H54 (cell line): ENCODE data around the gene DLX2.

Experiments used
- DNase-seq: peaks from one replicate; pipeline ENCODE4 v3.0.0; 2011; ENCODE audit warnings: low spot score, mixed read lengths; ENCODE audit not compliant: insufficient read length
- FAIRE-seq: peaks from 3 replicates; lab custom pipeline; 2011; peaks lifted over from hg19 to GRCh38; lab: Jason Lieb, UNC
- POLR2A ChIP-seq: IDR thresholded peaks from 2 replicates; pipeline ENCODE4 v1.6.1; 2011; ENCODE audit warnings: low read depth, mild to moderate bottlenecking, low read length

Gene DLX2

GRCh38 chr2:172100935-172101820 is 1.5 kb downstream of the DLX2 start:
- FAIRE-seq (no peak), DNase-seq (no peak)
- no peak for TF ChIP-seq POLR2A

GRCh38 chr2:172100080-172100934 is 2.4 kb downstream of the DLX2 start:
- DNase-seq (no peak), FAIRE-seq (no peak)
- TF ChIP-seq POLR2A = no peak

DNA sequence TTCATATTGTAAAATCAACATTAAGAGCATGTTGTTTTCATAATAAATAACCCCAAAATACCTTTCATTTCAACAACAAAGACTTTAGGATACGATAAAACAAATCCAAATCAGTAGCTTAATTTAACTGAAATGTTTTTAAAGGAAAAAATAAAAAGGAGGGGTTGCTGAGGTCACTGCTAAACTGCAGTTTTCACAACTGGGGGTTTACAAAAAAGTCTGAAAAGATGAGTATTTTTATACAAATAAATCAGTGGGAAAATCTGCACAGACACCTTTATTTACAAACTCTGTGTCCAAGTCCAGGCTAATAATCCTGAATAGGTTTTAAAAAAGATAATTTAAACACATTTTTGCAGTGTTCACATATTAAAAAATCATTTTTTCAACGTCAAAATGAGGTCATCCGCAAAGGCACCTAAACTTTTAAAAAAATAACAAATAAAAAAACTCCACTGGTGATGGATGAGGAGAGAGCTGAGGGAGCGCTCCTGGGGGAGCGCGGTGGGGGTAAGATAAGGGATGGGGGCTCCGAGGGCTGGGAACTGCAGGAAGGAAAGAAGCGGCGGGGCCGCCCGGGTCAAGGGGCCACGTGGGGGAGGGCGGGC is 3.1 kb downstream of the DLX2 start:
- FAIRE-seq (no peak), DNase-seq (no peak)
- no peak for TF ChIP-seq POLR2A

- FAIRE-seq (no peak), DNase-seq (peak; percentile 81)
- peak; percentile 40; the same call in 1 of the 2 replicates for TF ChIP-seq POLR2A
Measured at GRCh38 chr2:172098650-172099471, 3.8 kb downstream of the DLX2 start.

DNA sequence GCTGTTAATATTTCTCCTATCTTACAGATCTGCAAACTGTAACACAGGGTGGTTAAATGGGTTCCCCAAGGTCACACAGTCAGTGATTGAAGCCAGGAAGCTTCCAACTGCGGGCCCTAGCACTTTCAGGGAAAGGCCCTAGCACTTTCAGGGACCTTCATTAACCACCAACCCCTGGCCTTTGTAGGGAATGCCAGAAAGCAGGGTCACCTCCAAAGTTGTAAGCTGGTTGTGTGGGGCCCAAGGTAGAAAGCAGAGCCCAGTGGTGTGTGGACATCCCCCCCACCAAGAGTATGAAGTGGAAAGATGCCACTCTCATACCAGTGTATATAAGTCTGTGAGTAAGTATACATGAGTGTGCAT is 4.4 kb downstream of the DLX2 start:
- FAIRE-seq = no peak
- TF ChIP-seq POLR2A = no peak
- DNase-seq = no peak

DNA sequence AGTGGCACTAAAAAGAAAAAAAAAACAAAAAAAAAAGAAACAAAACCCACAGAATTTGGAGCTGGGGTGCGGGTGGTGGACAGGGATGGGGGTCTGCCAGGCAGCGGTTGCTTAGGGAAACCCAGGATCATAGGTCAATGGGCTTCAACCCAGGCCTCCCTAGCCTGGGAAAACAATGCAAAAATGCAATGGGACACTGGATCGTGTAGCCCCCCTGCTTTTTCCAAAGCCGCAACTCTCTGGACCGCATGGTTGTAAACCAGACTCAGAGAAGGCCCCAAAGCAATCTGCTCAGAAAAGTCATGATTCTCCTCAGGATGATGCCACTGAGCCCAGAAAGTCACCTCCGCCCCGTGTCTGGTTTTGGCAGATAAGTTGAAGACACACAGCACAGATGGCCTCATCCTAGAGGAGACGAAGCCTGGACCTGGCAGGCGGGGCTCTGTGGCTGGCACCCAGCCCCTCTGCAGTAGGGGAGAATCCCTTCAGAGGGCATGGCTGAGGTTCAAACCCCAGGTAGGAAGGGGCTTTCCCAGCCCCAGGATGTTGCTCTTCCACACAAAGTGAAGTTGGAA is 5.1 kb downstream of the DLX2 start:
- FAIRE-seq (no peak), DNase-seq (no peak)
- TF ChIP-seq POLR2A = no peak

DNA sequence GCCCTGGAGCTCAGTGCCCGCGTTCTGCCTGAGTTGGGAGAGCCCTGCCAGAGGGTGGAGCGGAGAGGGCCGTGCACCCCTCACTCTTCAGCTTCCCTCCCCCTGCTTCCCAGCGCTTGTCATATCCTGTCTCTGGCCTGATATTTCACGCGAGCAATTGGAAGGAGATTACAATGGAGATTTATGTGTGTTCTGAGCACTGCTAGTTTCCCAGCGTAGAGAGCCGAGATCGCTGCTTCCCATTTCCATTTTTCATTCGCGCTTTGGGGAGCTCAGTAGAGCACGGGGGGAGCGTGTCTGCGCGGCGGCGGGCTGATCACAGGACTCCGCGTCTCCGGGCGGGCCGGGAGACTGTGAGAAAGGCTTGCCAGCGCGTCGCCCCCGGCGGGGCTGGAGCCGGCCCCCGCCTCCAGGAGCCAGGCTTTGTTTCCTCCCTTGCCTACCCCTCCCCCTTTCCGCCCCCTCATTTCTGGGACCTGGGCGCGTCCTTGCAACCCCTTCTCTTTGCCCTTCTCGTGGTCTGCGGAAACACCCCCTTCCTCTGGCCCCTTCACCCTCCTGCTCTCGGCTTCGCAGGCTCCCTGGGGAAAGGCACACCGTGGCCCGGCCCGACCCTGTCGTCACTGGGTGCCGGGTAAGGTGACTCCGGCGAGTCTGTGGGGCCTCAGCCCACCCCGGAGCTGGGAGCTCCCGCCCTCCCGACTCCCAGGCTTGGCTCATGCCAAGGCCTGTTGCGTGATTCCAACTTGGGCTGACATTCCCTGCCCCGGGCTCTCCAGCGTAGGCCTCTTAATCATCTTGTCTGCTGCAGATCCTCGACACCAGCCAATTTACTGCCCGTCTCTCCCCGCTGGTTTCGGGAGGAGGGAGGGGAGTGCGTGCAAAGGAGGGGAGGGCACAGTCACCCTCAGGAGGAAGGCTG is 5.8 kb downstream of the DLX2 start:
- TF ChIP-seq POLR2A = peak; percentile 15; the same call in 1 of the 2 replicates
- peak; percentile 67 for DNase-seq

GRCh38 chr2:172095905-172096625 is 6.6 kb downstream of the DLX2 start:
- DNase-seq (no peak), FAIRE-seq (no peak)
- TF ChIP-seq POLR2A = no peak

More for the DNA sequence above, 5.8 kb downstream of the DLX2 start:
- no peak for FAIRE-seq

- FAIRE-seq (no peak), DNase-seq (peak; percentile 81)
- peak; percentile 80 for TF ChIP-seq POLR2A
Measured at GRCh38 chr2:172095146-172095904, 7.4 kb downstream of the DLX2 start.

DNA sequence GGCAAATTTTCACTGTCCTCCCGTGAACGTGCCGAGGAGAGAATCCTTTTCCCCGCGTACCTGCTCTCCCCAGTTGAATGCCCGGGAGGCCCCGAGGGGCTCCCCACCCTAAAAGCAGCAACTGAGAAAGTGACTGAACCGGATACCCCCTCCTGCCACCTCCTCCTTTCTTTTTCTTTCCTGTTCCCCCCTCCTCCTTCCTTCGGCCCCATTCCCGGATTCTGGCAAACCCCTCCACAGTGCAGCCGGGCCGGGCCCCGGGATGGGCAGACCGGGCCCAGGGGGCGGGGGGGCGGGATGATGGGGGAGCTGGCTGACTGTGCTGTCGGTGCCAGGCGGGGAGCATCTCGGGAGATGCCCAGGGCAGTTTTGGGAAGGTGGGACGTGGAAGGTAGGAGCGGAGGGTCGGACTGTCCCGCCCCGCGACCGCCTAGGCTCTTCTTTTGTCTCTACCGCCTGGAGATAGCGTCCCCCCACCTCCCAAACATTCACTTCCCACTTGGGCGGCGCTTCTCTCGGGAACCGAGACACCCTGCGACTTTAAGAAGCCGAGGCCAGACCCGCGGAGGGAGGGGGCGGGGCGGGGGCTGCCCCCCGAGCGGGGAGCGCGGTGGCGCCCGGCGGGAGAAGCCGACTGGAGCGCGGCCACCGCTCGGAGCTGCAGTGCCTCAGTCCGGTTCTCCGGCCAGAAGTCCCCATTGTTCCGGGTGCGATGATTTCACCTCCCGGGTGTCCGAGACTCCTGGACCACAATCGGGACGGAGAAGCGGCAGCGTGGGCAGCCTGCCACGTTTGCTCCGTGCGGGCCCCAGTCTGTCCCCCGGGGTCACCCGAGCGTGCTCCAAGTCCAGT is 8.2 kb downstream of the DLX2 start:
- TF ChIP-seq POLR2A = peak; percentile 71
- FAIRE-seq (no peak), DNase-seq (no peak)
